Globus pallidus (tissue), 1 donor: ENCODE results near the gene GABRR1.
"Not testable (repeated sequence)": the region's sequence is repeated elsewhere in the genome, so short reads cannot be mapped to it uniquely, and the experiment has no call there.

ENCODE experiments used
- DNase-seq: peaks from one replicate; pipeline ENCODE4 v3.0.0-alpha.2; 2015; ENCODE audit warnings: low spot score

The GABRR1 gene

GRCh38 chr6:89217299-89217910 lies at the start of gene GABRR1:
TSS of gene GABRR1 (minus strand) at chr6:89217358. CDS start at chr6:89217322, 36 bp downstream.
- DNase-seq = no peak

GRCh38 chr6:89264296-89264695 lies 47.1 kb upstream of the GABRR1 start:
- no peak for DNase-seq

- no peak for DNase-seq
These were observed 43.7 kb upstream of the GABRR1 start for GRCh38 chr6:89260832-89261231.

GRCh38 chr6:89260310-89260709 lies 43.2 kb upstream of the GABRR1 start:
- peak; percentile 3 for DNase-seq

- no peak for DNase-seq
These were observed 41.8 kb upstream of the GABRR1 start for GRCh38 chr6:89258912-89259311.

- DNase-seq = no peak
These were observed 40.6 kb upstream of the GABRR1 start for GRCh38 chr6:89257781-89258180.

GRCh38 chr6:89257346-89257745 lies 40.2 kb upstream of the GABRR1 start:
- no peak for DNase-seq

GRCh38 chr6:89255417-89255816 lies 38.3 kb upstream of the GABRR1 start:
- no peak for DNase-seq

GRCh38 chr6:89254569-89254968 lies 37.4 kb upstream of the GABRR1 start:
- DNase-seq = no peak

GRCh38 chr6:89252907-89253306 lies 35.7 kb upstream of the GABRR1 start:
- no peak for DNase-seq

GRCh38 chr6:89251976-89252375 lies 34.8 kb upstream of the GABRR1 start:
- no peak for DNase-seq

- DNase-seq = no peak
These were observed 34.0 kb upstream of the GABRR1 start for GRCh38 chr6:89251170-89251569.

GRCh38 chr6:89250239-89250638 lies 33.1 kb upstream of the GABRR1 start:
- DNase-seq = no peak

- DNase-seq = no peak
These were observed 27.3 kb upstream of the GABRR1 start for GRCh38 chr6:89244241-89244985.

GRCh38 chr6:89243331-89243629 lies 26.1 kb upstream of the GABRR1 start:
- no peak for DNase-seq

GRCh38 chr6:89242574-89243330 lies 25.6 kb upstream of the GABRR1 start:
- DNase-seq = peak; percentile 16

- no peak for DNase-seq
These were observed 22.2 kb upstream of the GABRR1 start for GRCh38 chr6:89239338-89239737.

- no peak for DNase-seq
These were observed 20.0 kb upstream of the GABRR1 start for GRCh38 chr6:89237158-89237557.

GRCh38 chr6:89233605-89234004 lies 16.4 kb upstream of the GABRR1 start:
- DNase-seq = not testable (repeated sequence)

- no peak for DNase-seq
These were observed 5.5 kb upstream of the GABRR1 start for GRCh38 chr6:89222712-89223039.

- DNase-seq = no peak
These were observed 5.0 kb upstream of the GABRR1 start for GRCh38 chr6:89221971-89222711.

- no peak for DNase-seq
These were observed 4.0 kb upstream of the GABRR1 start for GRCh38 chr6:89221129-89221528.

GRCh38 chr6:89216411-89216810 lies 747 bp downstream of the GABRR1 start:
- no peak for DNase-seq
